HG03135 (cell line): ENCODE results near the gene GEMIN7.
A peak's percentile ranks its signal among the peaks of the same experiment; 100 is the strongest.

ENCODE experiments used
- ATAC-seq: cut with Tn5 transposase; IDR thresholded peaks from one replicate; pipeline ENCODE4 v1.9.1; 2021; ENCODE audit warnings: mild to moderate bottlenecking, moderate library complexity; ENCODE audit not compliant: unreplicated experiment

Gene GEMIN7

GRCh38 chr19:45125360-45125759 is 46.3 kb downstream of the GEMIN7 start:
- ATAC-seq: no peak

DNA sequence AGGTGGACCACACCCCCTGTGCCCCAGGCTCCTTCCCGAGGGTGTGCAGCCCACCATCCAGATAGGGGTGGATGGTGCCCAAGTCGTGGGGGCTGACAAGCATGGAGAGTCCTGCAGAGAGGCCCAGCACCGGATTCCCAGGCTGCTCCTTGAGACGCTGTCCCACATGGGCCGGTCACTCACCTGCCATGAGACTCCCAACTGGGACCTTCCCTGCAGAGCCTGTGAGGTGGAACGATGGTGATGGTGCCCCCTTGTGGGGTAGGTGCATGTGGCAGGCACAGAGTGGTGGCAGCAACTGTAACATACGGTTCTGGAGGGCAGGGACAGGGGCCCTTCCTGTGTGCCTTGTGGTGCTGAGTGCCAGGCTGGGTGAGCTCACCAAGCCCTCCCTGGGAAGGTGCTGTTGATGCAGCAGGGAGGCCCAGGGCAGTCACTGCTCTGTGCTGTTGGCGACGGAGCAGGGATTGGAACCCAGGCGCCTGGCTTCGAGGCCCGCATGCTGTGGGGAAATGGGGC is 47.0 kb downstream of the GEMIN7 start:
- ATAC-seq: no peak

- ATAC-seq: no peak
These were observed 47.6 kb downstream of the GEMIN7 start for GRCh38 chr19:45126654-45127053.

DNA sequence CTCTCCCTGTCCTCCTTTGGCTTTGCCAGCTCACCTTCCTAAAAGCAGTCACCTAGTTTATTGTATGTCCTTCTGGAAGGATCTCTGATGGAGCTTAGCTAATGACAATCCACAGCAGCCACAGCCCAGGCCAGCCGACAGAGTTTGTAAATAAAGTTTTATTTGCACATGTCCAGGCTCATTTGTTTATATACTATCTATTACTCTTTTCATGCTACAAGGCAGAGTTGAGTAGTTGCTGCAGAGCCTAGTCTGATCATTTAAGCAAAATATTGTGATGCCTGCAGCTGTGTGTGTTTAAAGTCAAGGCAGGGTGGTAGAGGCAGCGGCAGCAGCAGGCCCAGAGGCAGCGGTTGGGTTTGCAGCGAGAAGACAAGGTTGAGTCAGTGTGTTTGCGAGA is 49.1 kb downstream of the GEMIN7 start:
- no peak for ATAC-seq

- ATAC-seq: no peak
These were observed 49.7 kb downstream of the GEMIN7 start for GRCh38 chr19:45128806-45129205.

DNA sequence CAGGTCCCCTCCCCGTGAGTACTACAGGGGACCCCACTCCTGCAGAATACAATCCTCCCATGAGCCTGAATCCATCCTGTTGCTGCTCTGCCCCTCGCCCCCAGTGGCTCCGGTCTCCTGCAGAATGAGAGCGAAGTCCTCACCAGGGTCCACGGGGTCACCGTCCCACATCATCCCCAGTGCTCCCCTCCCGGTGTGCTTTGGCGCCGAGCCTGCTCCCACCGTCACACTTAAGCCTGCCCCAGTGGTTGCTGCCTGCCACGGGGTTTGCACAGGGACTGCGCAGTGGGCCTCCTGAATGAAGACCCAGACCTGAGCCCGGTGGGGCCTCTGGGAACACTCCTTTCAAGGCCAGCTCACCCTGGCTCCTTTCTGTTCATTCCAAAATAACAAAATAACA is 51.2 kb downstream of the GEMIN7 start:
- no peak for ATAC-seq

GRCh38 chr19:45130888-45131615 is 52.0 kb downstream of the GEMIN7 start:
- ATAC-seq: no peak

DNA sequence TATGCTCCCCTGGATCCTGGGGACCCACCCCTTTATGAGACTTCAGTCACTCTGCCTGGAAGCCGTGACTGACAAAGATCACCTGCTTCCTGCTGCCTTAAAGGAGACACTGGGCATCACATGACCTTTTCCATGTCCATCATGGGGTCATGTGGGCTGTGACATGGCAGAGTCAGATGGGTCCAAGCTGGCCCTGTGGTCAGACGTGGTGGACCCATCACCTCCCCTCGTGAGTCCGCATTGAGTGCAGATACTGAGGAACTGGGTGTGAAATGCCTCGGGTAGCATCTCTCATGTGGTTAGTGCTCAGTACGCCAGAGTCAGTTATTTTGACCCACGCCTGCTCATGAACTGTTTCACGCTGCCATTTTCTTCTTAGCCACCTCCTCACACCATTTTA is 54.6 kb downstream of the GEMIN7 start:
- no peak for ATAC-seq

GRCh38 chr19:45135176-45135885 is 56.3 kb downstream of the GEMIN7 start:
- ATAC-seq: no peak

- ATAC-seq: peak; percentile 10
These were observed 57.6 kb downstream of the GEMIN7 start for GRCh38 chr19:45136507-45137178.

GRCh38 chr19:45137179-45137761 is 58.2 kb downstream of the GEMIN7 start:
- ATAC-seq: peak; percentile 78

GRCh38 chr19:45138303-45138751 is 59.3 kb downstream of the GEMIN7 start:
- no peak for ATAC-seq

GRCh38 chr19:45139286-45140143 is 60.5 kb downstream of the GEMIN7 start:
- ATAC-seq: no peak

- no peak for ATAC-seq
These were observed 61.1 kb downstream of the GEMIN7 start for GRCh38 chr19:45140144-45140503.

DNA sequence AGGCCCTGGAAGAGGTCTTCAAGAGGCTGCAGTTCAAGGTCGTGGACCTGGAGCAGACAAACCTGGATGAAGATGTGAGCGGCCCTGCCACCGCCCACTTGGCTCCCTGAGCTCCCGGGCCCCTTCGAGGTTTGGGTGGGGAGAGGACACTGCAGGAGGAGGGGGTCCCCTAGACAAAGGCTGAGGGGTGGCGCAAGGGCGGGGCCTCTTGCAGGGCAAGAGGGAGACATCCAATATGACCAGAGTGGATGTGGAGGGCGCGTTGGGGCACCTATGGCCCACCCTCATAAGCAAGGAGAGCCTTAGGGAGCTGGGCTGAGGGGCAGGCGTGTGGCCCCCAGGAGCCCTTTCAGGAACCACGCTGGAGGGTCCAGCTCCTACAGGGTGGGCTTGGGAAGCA is 61.5 kb downstream of the GEMIN7 start:
- ATAC-seq: no peak
